Thymus (tissue), 11 donors: ENCODE measurements around the gene RMND5B. TPM values are rescaled to one million over a fixed set of nuclear protein-coding genes. Genes with fewer than 3 reads are reported as not detected.
A peak's percentile ranks its signal among the peaks of the same experiment; 100 is the strongest.

Experiments
- DNase-seq, 9 donors: peaks; one replicate each; pipeline ENCODE4 v3.0.0-alpha.2; 2013; ENCODE audit warnings: low spot score in 9 of 9, low read depth in 6 of 9, missing footprints in 1 of 9
- H3K27ac ChIP-seq, 2 donors: one replicate each; pipeline ENCODE4 v1.5.1; 2013; ENCODE audit warnings: control low read depth in 1 of 2, low read depth in 1 of 2, low read length in 1 of 2, mild to moderate bottlenecking in 1 of 2, moderate library complexity in 1 of 2
- H3K27me3 ChIP-seq, 2 donors: one replicate each; pipeline ENCODE4 v1.5.1; 2013; ENCODE audit warnings: low read length in 1 of 2; ENCODE audit not compliant: control insufficient read depth in 2 of 2, insufficient read depth in 1 of 2
- H3K36me3 ChIP-seq, 2 donors: one replicate each; pipeline ENCODE4 v1.5.1; 2013; ENCODE audit warnings: low read length in 1 of 2, mild to moderate bottlenecking in 1 of 2, moderate library complexity in 1 of 2; ENCODE audit not compliant: control insufficient read depth in 2 of 2, insufficient read depth in 2 of 2
- H3K4me1 ChIP-seq, 2 donors: one replicate each; pipeline ENCODE4 v1.5.1; 2013; ENCODE audit warnings: low read length in 2 of 2; ENCODE audit not compliant: control insufficient read depth in 2 of 2, insufficient read depth in 2 of 2
- H3K4me3 ChIP-seq, 2 donors: one replicate each; pipeline ENCODE4 v1.5.1; 2013; ENCODE audit warnings: low read length in 2 of 2, control low read depth in 1 of 2, mild to moderate bottlenecking in 1 of 2
- H3K9me3 ChIP-seq, 2 donors: one replicate each; pipeline ENCODE4 v1.5.1; 2013; ENCODE audit warnings: low read length in 1 of 2, mild to moderate bottlenecking in 1 of 2; ENCODE audit not compliant: control insufficient read depth in 2 of 2, insufficient read depth in 1 of 2
- WGBS: extraction: QIAGEN DNeasy Blood & Tissue Kit; methylation state at CpG from one replicate; pipeline ENCODE4 v1.1.7; 2013; 5-methylcytosine and 5-hydroxymethylcytosine counted together
- polyA plus RNA-seq: library from polyadenylated mRNA; stranded (reverse); fragments of 200-250 nt; gene quantifications from one replicate; pipeline ENCODE4 v1.2.3, GENCODE V29; 2013
- total RNA-seq: library from RNA; stranded (reverse); fragments of 120-200 nt; gene quantifications from one replicate; pipeline ENCODE4 v1.2.4, GENCODE V29; 2013
- donor health status: healthy.

Gene RMND5B
- total and polyA plus RNA-seq, 2 donors = 24.7 to 36.1 TPM

GRCh38 chr5:178150977-178151734, 20.3 kb downstream of the RMND5B start:
- H3K9me3 ChIP-seq = no peaks in the 10 kb centered on the region
- H3K27me3 ChIP-seq = no peaks in the 10 kb centered on the region
- peaks cover 47 to 57% of the 10 kb centered on the region in 2 donors for H3K36me3 ChIP-seq
- peaks cover 9 to 17% of the 10 kb centered on the region in 2 donors for H3K4me1 ChIP-seq
- H3K4me3 ChIP-seq = no peak overlapping the region
- H3K27ac ChIP-seq = no peak overlapping the region
- DNase-seq = no peak
- 90% methylated on average over 11 of the region's 11 CpGs for WGBS

GRCh38 chr5:178152491-178153444, 22.0 kb downstream of the RMND5B start:
- no peaks in the 10 kb centered on the region for H3K27me3 ChIP-seq
- H3K27ac ChIP-seq = no peak overlapping the region
- peaks cover 30 to 41% of the 10 kb centered on the region in 2 donors for H3K36me3 ChIP-seq
- WGBS = 59% methylated on average over 31 of the region's 31 CpGs
- H3K4me3 ChIP-seq = peak overlapping the region; percentile 78 to 90
- peaks cover 9 to 17% of the 10 kb centered on the region in 2 donors for H3K4me1 ChIP-seq
- no peak for DNase-seq
- H3K9me3 ChIP-seq = no peaks in the 10 kb centered on the region

- H3K27me3 ChIP-seq = no peaks in the 10 kb centered on the region
- H3K36me3 ChIP-seq = peaks cover 21 to 31% of the 10 kb centered on the region in 2 donors
- H3K27ac ChIP-seq = peak within 1 kb of the TSS; percentile 63 to 77
- no peaks in the 10 kb centered on the region for H3K9me3 ChIP-seq
- 4% methylated on average over 68 of the region's 68 CpGs for WGBS
- H3K4me3 ChIP-seq = peak within 1 kb of the TSS; percentile 78 to 90
- peak; percentile 92 to 98 (median 96) for DNase-seq
- peaks cover 9 to 17% of the 10 kb centered on the region in 2 donors for H3K4me1 ChIP-seq
These were observed 22.9 kb downstream of the RMND5B start, which contains the start of gene NHP2 for GRCh38 chr5:178153530-178154340. NHP2 (minus strand) TSS chr5:178153885; CDS start chr5:178153817, 68 bp downstream.

DNA sequence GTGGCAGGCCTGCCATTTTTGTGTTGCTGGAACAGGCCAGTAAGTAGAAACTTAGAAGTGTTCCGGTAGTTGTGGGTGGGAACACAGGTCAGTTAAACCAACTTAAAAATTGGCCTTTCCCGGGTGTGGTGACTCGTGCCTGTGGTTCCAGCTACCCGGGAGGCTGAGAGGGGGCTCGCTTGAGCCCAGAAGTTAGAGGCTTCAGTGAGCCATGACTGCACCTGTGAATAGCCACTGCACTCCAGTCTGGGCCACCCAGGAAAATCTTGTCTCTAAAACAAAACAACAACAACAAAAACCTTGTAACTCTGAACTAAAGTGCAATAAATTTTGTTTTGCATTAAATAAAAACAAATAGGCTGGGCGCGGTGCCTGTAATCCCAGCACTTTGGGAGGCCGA, 24.3 kb downstream of the RMND5B start:
- no peak overlapping the region for H3K4me3 ChIP-seq
- peaks cover 11 to 18% of the 10 kb centered on the region in 2 donors for H3K36me3 ChIP-seq
- peaks cover 9 to 17% of the 10 kb centered on the region in 2 donors for H3K4me1 ChIP-seq
- DNase-seq = no peak
- H3K27ac ChIP-seq = no peak overlapping the region
- WGBS = 93% methylated on average over 8 of the region's 8 CpGs
- no peaks in the 10 kb centered on the region for H3K9me3 ChIP-seq
- H3K27me3 ChIP-seq = no peaks in the 10 kb centered on the region

- Histone ChIP-seq H3K4me1 (peaks cover 2 to 8% of the 10 kb centered on the region in 2 donors), H3K27ac (no peak overlapping the region), H3K27me3 (peaks cover 0 to 26% of the 10 kb centered on the region in 2 donors), H3K36me3 (no peaks in the 10 kb centered on the region), H3K4me3 (no peak overlapping the region), H3K9me3 (no peaks in the 10 kb centered on the region)
- WGBS = 92% methylated on average over 5 of the region's 5 CpGs
- DNase-seq = no peak
These were observed 29.4 kb downstream of the RMND5B start for GRCh38 chr5:178160176-178160575.

GRCh38 chr5:178162481-178162880, 31.7 kb downstream of the RMND5B start:
- H3K9me3 ChIP-seq = no peaks in the 10 kb centered on the region
- WGBS = 86% methylated on average over 9 of the region's 9 CpGs
- H3K27ac ChIP-seq = no peak overlapping the region
- peaks cover 0 to 44% of the 10 kb centered on the region in 2 donors for H3K27me3 ChIP-seq
- no peaks in the 10 kb centered on the region for H3K36me3 ChIP-seq
- H3K4me3 ChIP-seq = no peak overlapping the region
- no peak for DNase-seq
- peaks cover 2 to 8% of the 10 kb centered on the region in 2 donors for H3K4me1 ChIP-seq

- H3K27ac ChIP-seq = no peak overlapping the region
- peaks cover 2 to 8% of the 10 kb centered on the region in 2 donors for H3K4me1 ChIP-seq
- no peaks in the 10 kb centered on the region for H3K9me3 ChIP-seq
- peak; percentile 64 to 93 (median 81) for DNase-seq
- no peak overlapping the region for H3K4me3 ChIP-seq
- peaks cover 0 to 44% of the 10 kb centered on the region in 2 donors for H3K27me3 ChIP-seq
- WGBS = 15% methylated on average over 33 of the region's 33 CpGs
- H3K36me3 ChIP-seq = no peaks in the 10 kb centered on the region
These were observed 33.2 kb downstream of the RMND5B start for GRCh38 chr5:178163772-178164735.

DNA sequence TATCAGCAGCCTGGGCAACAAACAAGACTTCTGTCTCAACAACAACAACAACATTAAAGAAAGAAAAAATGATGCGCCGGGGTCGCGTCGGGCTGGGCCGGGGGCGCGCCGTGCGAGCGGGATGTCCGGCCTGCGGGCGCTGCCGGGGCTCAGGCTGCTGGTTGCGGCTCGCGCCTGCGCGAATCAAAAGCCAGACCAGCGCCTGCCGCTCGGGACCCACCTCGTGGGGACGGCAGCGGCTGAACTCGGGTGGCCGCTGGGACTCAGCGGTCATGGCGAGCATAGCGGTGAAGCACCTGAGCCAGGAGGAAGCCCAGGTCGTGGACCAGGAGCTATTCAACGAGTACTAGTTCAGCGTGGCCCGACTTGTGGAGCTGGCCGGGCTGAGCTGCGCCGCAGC, 34.8 kb downstream of the RMND5B start:
- H3K27ac ChIP-seq = no peak overlapping the region
- H3K9me3 ChIP-seq = no peaks in the 10 kb centered on the region
- no peak for DNase-seq
- WGBS = 51% methylated on average over 38 of the region's 38 CpGs
- H3K4me3 ChIP-seq = no peak overlapping the region
- no peaks in the 10 kb centered on the region for H3K36me3 ChIP-seq
- peaks cover 2 to 8% of the 10 kb centered on the region in 2 donors for H3K4me1 ChIP-seq
- peaks cover 0 to 45% of the 10 kb centered on the region in 2 donors for H3K27me3 ChIP-seq
